HepG2 (cell line): ENCODE data around the gene GBA3. TPM values are rescaled to one million over a fixed set of nuclear protein-coding genes. Genes with fewer than 3 reads are reported as not detected.

Experiments
- ATAC-seq: fragments of 200-7000 bp; cut with Tn5 transposase; 3 replicates; pipeline ENCODE4 v1.9.1; 2020; ENCODE audit warnings: mild to moderate bottlenecking, moderate library complexity
- BruUV-seq: library from RNA; stranded (reverse); fragments of 400-500 nt; replicated peaks from 2 replicates; lab custom pipeline; 2021; lab: Mats Ljungman, UMichigan
- CTCF ChIA-PET: fragments of 300-600 bp; formaldehyde crosslinking; extraction: SDS; loops from one replicate; lab custom pipeline; 2021; ENCODE audit warnings: low total read pairs, inconsistent platforms, low intra/inter-chr PET ratio; lab: Yijun Ruan, JAX
- POLR2A ChIA-PET: fragments of 350-600 bp; sonication (Branson Sonifier 250); formaldehyde crosslinking; loops from one replicate; lab custom pipeline; 2020; ENCODE audit warnings: antibody characterized with exemption, inconsistent platforms; lab: Yijun Ruan, JAX
- DNase-seq: peaks from one replicate; pipeline ENCODE4 v3.0.0-alpha.2; 2015; ENCODE audit warnings: low spot score
- FAIRE-seq: peaks from 3 replicates; lab custom pipeline; 2011; peaks lifted over from hg19 to GRCh38; lab: Jason Lieb, UNC
- H2AFZ ChIP-seq: one replicate; pipeline ENCODE4 v1.6.1; 2011; ENCODE audit warnings: low read length, inconsistent platforms
- H3K27ac ChIP-seq: fragments of 300-600 bp; 3 replicates; pipeline ENCODE4 v1.8.0; 2011; ENCODE audit warnings: mixed run types, mild to moderate bottlenecking, mixed read lengths, low read length, inconsistent platforms; ENCODE audit not compliant: insufficient read depth; ENCODE audit errors: extremely low read length
- H3K27me3 ChIP-seq, 2 experiments: fragments of 200-600 bp in 1 of 2; 2 replicates in 1 of 2; 3 replicates in 1 of 2; pipeline versions ENCODE4 v1.6.0 to v1.8.0; 2011; ENCODE audit warnings: low read length in 2 of 2, mild to moderate bottlenecking in 2 of 2, moderate library complexity in 2 of 2, inconsistent platforms in 1 of 2; ENCODE audit not compliant: insufficient read depth in 2 of 2, control insufficient read depth in 1 of 2
- H3K36me3 ChIP-seq, 2 experiments: fragments of 200-600 bp in 1 of 2; replicated peaks in 1 of 2; 2 replicates in 1 of 2; 3 replicates in 1 of 2; pipeline versions ENCODE4 v1.5.1 to v1.8.0; 2011; ENCODE audit warnings: low read length in 2 of 2, inconsistent platforms in 1 of 2; ENCODE audit not compliant: insufficient read depth in 2 of 2, control insufficient read depth in 1 of 2
- H3K4me1 ChIP-seq: 2 replicates; pipeline ENCODE4 v1.5.1; 2012; ENCODE audit warnings: low read length, inconsistent platforms; ENCODE audit not compliant: insufficient read depth
- H3K4me2 ChIP-seq: 2 replicates; pipeline ENCODE4 v1.6.0; 2011; ENCODE audit warnings: low read depth, low read length, inconsistent platforms
- H3K4me3 ChIP-seq, 3 experiments: fragments of 200-600 bp in 1 of 3; sonication (generic), shearing (Covaris generic) in 1 of 3; replicated peaks in 1 of 3; 2 replicates each; pipeline ENCODE4 v1.5.1; 2011 to 2016; ENCODE audit warnings: low read length in 3 of 3, inconsistent platforms in 2 of 3, low read depth in 2 of 3, mild to moderate bottlenecking in 2 of 3, control low read depth in 1 of 3, mixed read lengths in 1 of 3; ENCODE audit not compliant: insufficient read depth in 1 of 3
- H3K79me2 ChIP-seq: one replicate; pipeline ENCODE4 v1.6.1; 2011; ENCODE audit warnings: low read length, inconsistent platforms; ENCODE audit not compliant: insufficient read depth
- H3K9ac ChIP-seq: 2 replicates; pipeline ENCODE4 v1.6.0; 2011; ENCODE audit warnings: mild to moderate bottlenecking, low read depth, low read length, inconsistent platforms; ENCODE audit not compliant: insufficient read depth
- H3K9me3 ChIP-seq: 2 replicates; pipeline ENCODE4 v1.5.1; 2012; ENCODE audit warnings: mild to moderate bottlenecking, low read length
- H4K20me1 ChIP-seq: 2 replicates; pipeline ENCODE4 v1.6.0; 2011; ENCODE audit warnings: inconsistent platforms, mild to moderate bottlenecking, low read length, moderate library complexity; ENCODE audit not compliant: insufficient read depth
- ISX ChIP-seq: sonication (generic); formaldehyde crosslinking; conservative IDR thresholded peaks from 2 replicates; pipeline ENCODE4 v1.5.0; 2020; ENCODE audit warnings: missing genetic modification reagents
- ZBTB34 ChIP-seq: sonication (generic); formaldehyde crosslinking; IDR thresholded peaks from 2 replicates; pipeline ENCODE4 v1.8.0; 2022; ENCODE audit warnings: mild to moderate bottlenecking, missing genetic modification reagents
- ZNF18 ChIP-seq: sonication (generic); formaldehyde crosslinking; IDR thresholded peaks from 2 replicates; pipeline ENCODE4 v1.8.0; 2022; ENCODE audit warnings: mild to moderate bottlenecking, missing genetic modification reagents; ENCODE audit not compliant: insufficient replicate concordance
- ZNF430 ChIP-seq: sonication (generic); formaldehyde crosslinking; IDR thresholded peaks from 2 replicates; pipeline ENCODE4 v1.9.0; 2021; ENCODE audit warnings: mild to moderate bottlenecking, missing genetic modification reagents
- WGBS: methylation state at CpG from one replicate; pipeline ENCODE4 v1.1.6; 2017; ENCODE audit warnings: low lambda C conversion rate; 5-methylcytosine and 5-hydroxymethylcytosine counted together
- in situ Hi-C: cut with HindIII; loops from 2 replicates; pipeline ENCODE4 v1.10.0; 2017; ENCODE audit warnings: low pct_unique_long_range_greater_than_20kb; ENCODE audit not compliant: extremely low pct_ligation_motif_present
- intact Hi-C: fragments of 100-400 bp; cut with micrococcal nuclease; formaldehyde crosslinking; loops from one replicate; pipeline ENCODE4 v1.10.0; 2022; ENCODE audit not compliant: unreplicated experiment
- polyA plus RNA-seq, 8 experiments: library from polyadenylated mRNA; depleted of rRNA in 3 of 8; stranded (reverse) in 7 of 8; unstranded in 1 of 8; fragments of >200 nt; fragmentation: Illumina TruSeq in 4 of 8; extraction: Trizol in 4 of 8; gene quantifications; 2 replicates each; pipeline versions ENCODE4 v1.2.1 to v1.2.3, GENCODE V29; 2011 to 2016; ENCODE audit warnings: low read depth in 4 of 8, missing spikeins in 1 of 8, mixed read lengths in 1 of 8; ENCODE audit not compliant: insufficient read depth in 1 of 8
- total RNA-seq, 5 experiments: library from RNA; depleted of rRNA; stranded (reverse); fragments of >200 nt; fragmentation: Illumina TruSeq; extraction: Trizol; gene quantifications; 2 replicates each; pipeline ENCODE4 v1.2.3, GENCODE V29; 2016; ENCODE audit warnings: low read depth in 1 of 5

Gene GBA3
- total and polyA plus RNA-seq, 2 of the 13 experiments (the other 11 are each of a cell fraction or from before 2014, with no cell fraction given) = 0.18 TPM; not detected in 1

- no peak for TF ChIP-seq ZBTB34
Measured at GRCh38 chr4:22683726-22684125, 9.0 kb upstream of the GBA3 start (continued).

GRCh38 chr4:22686141-22686540 is 6.6 kb upstream of the GBA3 start:
- no peak overlapping the region for H3K4me3 ChIP-seq
- H3K27me3 ChIP-seq = no peaks in the 10 kb centered on the region
- DNase-seq = no peak
- CTCF ChIA-PET = no interaction called here
- H3K36me3 ChIP-seq = no peaks in the 10 kb centered on the region
- no peaks in the 10 kb centered on the region for H4K20me1 ChIP-seq
- in situ Hi-C loops = no loop called here
- POLR2A ChIA-PET = no interaction called here
- H3K4me2 ChIP-seq = no peak overlapping the region
- H2AFZ ChIP-seq = no peak overlapping the region
- H3K79me2 ChIP-seq = no peaks in the 10 kb centered on the region
- TF ChIP-seq ISX (CRISPR knock-in tag) (no peak), ZNF430 (CRISPR knock-in tag) (no peak), ZNF18 (no peak)
- TF ChIP-seq, all 625 proteins: peak for 0
- WGBS = 15% methylated on average over 4 of the region's 5 CpGs
- H3K9ac ChIP-seq = no peak overlapping the region
- intact Hi-C loops = no loop called here
- H3K4me1 ChIP-seq = no peaks in the 10 kb centered on the region
- H3K27ac ChIP-seq = no peak overlapping the region
- FAIRE-seq (no peak), ATAC-seq (no peak)
- no TSS peak for BruUV-seq
- no peaks in the 10 kb centered on the region for H3K9me3 ChIP-seq
